GM19463 (cell line): ENCODE data around the gene IPO13.

Experiments
- ATAC-seq: cut with Tn5 transposase; IDR thresholded peaks from one replicate; pipeline ENCODE4 v1.9.1; 2021; ENCODE audit warnings: mild to moderate bottlenecking, moderate library complexity; ENCODE audit not compliant: unreplicated experiment

Gene IPO13

DNA sequence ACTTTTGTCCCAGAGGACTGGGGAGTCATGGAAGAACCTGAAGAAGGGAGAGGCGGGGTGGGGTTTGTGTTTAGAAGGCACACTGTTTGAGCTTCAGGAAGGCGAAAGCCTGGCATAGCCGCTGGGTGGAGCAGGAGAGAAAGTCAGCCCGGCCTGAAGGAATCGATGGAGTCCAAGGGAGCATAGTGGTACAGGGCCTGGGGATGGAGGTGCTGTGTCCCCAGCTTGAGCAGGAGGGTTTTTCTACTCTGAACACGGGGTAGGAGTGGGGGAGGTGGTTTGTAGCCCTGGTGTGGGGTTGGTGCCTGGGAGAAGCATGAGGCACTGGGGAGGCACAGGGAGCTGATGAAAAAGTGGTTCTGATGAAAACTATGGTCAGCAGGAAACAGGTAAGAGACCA, 40.0 kb downstream of the IPO13 start:
- no peak for ATAC-seq

DNA sequence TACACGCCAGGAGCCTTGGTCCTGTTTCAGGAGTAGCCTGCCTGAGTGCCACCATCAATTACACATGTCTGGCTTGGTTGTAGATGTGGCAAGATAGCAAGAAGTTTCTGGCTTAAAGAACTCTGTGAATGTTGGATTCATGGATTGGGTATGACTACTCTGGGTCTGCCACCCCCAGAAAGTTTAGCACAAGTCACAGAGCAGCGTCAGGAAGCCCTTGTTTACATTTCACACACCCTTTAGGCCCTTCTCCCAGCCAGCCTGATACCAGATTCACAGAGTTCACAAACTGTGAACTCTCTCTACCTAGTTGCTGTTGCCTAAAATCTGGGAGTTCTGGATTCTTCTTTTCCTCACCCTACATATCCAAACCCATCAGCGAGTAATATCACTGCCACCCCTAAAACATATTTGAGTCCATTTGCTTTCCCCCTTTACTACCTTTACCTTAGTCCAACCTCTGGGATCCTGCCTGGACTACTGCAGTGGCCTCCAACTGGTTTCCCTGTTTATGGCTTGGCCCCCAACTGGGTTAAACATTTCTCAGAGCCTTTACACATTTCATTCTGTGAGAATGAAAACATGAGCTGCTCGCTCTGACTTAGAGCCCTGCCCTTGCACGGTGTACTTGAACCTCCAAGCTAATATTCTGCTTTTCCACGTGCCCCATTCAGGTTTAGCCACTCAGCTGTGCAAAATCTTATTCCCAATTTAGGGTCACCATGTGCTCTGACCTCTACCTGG, 40.6 kb downstream of the IPO13 start:
- no peak for ATAC-seq

DNA sequence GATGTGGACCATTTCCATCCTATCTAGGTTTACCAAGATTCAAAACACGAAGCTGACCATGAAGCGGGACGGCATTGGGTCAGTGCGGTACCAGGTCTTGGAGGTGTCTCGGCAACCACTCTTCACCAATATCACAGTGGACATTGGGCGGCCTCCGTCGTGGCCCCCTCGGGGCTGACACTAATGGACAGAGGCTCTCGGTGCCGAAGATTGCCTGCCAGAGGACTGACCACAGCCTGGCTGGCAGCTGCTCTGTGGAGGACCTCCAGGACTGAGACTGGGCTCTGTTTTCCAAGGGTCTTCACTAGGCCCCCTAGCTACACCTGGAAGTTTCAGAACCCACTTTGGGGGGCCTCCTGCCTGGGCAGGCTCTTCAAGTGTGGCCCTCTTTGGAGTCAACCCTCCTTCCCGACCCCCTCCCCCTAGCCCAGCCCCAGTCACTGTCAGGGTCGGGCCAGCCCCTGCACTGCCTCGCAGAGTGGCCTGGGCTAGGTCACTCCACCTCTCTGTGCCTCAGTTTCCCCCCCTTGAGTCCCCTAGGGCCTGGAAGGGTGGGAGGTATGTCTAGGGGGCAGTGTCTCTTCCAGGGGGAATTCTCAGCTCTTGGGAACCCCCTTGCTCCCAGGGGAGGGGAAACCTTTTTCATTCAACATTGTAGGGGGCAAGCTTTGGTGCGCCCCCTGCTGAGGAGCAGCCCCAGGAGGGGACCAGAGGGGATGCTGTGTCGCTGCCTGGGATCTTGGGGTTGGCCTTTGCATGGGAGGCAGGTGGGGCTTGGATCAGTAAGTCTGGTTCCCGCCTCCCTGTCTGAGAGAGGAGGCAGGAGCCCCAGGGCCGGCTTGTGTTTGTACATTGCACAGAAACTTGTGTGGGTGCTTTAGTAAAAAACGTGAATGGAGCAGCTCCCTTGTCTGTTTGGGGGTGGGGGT, 43.8 kb downstream of the IPO13 start:
- no peak for ATAC-seq

DNA sequence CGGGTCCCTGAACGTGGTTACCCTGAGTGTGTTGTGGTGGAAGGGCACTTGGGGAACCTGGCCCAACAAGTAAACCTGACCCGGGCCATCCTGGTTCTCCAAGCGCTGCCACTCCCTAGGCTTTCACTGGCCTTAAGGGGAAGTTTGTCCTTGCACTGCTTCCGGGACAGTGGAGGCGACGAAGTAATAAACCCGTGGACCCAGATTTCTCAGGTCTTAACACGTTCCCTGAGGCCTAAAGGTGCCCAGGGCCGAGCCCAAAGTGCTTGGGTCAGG, 44.4 kb downstream of the IPO13 start:
- no peak for ATAC-seq

DNA sequence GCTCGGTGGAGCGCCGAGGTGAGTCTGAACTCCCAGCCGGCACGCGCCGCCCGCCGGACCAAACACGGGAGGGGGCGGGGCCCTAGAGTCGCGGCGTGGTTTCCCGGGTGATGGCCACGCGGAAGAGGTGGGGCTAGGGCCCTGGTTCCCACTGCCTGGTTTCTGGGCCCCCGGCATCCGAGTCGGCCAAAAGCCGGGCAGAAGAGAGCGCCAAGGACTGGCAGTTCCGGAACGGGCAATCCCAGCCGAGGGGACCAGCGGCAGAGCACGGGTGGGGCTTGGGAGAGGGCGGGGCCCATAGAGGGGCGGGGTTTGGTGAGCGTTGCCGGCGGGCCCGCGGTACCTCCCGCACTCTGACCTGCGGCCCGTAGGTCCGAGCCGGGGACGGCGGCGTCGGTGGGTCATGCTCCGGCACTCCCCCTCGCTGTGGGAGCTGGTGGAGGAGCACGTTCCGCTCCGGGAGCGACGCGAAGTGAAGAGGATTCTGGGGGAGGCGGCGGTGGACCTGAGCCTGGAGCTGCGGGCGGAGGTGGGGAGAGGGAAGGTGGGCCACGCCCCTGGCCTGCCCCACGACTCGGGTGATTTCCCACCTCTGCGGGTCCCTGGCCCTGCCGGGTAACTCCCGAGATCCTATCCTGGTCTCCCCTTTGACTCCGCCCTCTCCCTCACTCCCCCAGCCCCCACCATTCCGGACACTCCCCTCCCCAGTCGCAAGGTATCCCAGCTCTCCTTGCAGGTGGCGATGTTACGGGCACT, 44.9 kb downstream of the IPO13 start, which contains the start of gene CCDC24:
Gene CCDC24 (plus strand): TSS at position 124 of the 756 bp plus-strand sequence. CDS start 280 bp downstream, at position 404.
- peak; percentile 81 for ATAC-seq

DNA sequence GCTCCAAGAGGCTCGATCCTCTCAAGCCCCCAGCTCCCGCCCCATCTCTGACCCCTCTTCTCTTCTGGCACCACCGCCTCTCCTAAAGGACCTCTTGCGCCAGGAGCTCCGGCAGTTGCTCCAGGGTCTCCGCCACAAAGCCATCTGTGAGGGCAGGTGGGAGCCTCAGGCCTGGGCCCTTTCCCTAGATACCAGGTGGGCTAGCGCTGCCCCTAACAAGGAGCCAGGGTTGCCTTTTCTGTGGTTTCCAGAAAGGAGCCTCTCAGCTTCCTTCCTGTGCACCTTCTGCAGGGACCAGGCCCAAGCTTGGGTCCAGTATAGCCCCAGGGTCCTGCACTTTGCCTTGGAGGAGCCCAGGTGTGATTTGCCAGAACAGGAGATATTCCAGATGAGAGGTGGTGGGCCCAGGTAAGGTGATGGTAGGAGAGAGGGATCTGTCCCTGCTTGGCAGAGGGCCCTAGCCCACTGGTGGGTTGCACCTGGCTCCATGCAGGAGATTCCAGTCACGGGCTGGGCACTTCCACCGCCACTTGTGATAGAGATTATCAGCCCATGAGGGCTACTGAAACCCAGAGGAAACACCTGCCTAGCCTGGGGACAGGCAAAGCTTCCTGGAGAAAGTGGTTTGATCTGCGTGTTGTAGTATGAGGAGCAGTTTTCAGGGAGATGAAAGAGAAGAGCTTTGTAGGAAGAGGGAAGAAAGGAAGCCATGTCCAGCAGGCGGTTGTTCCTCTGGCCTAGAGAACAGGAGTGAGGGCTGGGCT, 45.7 kb downstream of the IPO13 start:
- no peak for ATAC-seq

- ATAC-seq = no peak
Observed at GRCh38 chr1:43993206-43993914, 46.6 kb downstream of the IPO13 start.

DNA sequence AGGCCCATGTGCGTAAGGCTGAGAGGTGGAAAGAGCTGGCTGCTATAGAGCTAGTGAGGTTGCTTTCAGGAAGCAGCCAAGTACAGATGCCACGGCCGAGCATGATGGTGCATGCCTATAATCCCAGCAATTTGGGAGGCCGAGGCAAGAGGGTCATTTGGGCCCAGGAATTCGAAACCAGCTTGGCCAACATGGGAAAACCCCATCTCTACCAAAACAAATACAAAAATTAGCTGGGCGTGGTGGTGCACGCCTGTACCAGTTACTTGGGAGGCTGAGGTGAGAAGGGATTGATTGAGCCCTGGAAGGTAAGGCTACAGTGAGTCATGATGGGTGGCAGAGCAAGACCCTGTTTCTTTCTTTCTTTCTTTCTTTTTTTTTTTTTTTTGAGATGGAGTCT, 47.3 kb downstream of the IPO13 start:
- ATAC-seq = no peak

- no peak for ATAC-seq
Observed at GRCh38 chr1:43994794-43995790, 48.3 kb downstream of the IPO13 start.

- no peak for ATAC-seq
Observed at GRCh38 chr1:43995984-43996732, 49.4 kb downstream of the IPO13 start.

- ATAC-seq = no peak
Observed at GRCh38 chr1:43996733-43997115, 50.0 kb downstream of the IPO13 start.

GRCh38 chr1:43997295-43997999, 50.7 kb downstream of the IPO13 start:
- ATAC-seq = no peak

DNA sequence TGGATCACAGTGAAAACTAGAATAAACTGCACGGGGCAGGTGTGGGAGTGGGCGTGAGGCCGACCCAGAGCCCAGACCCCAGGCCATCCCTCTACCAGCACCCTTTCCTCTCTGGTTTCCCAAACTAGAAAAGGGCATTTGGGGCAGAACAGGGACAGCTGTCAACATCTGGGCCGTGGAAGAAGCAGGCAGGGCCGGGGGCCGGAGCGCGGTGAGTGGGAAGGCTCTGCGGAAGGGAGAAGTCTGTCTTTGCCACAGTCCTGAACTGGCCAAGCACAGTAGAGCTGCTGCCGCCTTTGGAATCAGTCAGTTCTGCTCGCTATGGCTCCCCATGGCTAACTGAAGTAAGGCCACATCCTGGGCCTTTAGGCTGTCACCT, 51.2 kb downstream of the IPO13 start:
- ATAC-seq = no peak

GRCh38 chr1:43999455-43999854, 52.7 kb downstream of the IPO13 start:
- no peak for ATAC-seq

DNA sequence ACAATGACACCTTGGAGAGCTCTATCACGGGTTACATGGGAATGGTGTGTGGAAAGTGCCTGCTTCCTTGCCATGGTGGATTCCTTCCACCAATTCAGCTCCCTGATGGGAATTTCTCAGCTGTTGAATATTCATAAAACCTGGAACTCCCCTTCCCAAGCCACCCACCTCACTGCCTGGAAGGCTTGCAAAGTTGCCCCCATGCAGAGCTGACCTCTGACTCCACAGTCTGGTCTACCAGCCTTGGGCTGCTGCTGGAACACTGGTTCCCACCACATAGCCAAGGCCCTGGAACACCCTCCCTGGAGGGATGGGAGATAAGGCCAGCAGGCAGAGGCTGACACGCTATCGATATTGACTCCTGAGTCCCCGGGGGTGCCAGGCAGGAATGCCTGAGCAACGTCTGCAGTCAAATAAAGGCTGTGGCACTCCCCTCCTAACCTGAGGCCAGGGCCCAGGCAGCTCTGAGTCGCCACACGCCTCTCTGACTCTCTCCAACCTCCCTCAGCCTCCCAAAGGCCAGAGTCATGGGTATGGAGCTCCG, 53.4 kb downstream of the IPO13 start:
- no peak for ATAC-seq

GRCh38 chr1:44002165-44002564, 55.4 kb downstream of the IPO13 start:
- no peak for ATAC-seq

DNA sequence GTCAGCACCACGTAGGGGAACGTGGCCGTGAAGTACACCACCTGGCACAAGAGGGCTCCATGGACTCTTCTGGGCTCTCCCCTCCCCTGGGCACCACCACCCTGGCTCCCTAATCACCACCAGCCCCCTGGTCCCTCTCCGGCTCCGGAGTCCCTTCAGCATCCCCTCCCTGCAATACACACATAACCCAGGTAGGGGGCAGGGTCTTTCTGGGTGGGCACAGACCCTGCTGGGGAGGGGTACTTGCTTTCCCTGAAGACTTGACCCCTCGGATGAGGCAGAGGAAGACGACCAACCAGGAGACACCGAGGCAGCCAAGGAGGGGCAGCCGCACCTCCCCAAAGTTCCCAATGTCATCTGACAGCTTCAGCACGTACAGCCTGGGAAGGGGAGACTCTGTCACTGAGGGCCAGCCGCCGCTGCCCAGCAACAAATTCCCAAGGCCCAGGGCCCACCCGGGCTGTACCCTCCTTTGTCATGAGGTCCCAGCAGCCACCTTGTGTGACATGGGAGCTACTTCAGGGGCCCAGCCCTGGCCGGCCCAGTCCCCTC, 55.9 kb downstream of the IPO13 start:
- no peak for ATAC-seq
